NCI-H2107 treated with DMSO at 0.1 percent for 48 hours (cell line): ENCODE data around the gene MCCD1.
"Not testable (repeated sequence)": the region's sequence is repeated elsewhere in the genome, so short reads cannot be mapped to it uniquely, and the experiment has no call there.

ENCODE experiments used
- DNase-seq: peaks from one replicate; lab custom pipeline; 2025; ENCODE audit not compliant: unreplicated experiment; lab: John Stamatoyannopoulos, UW

Gene MCCD1

GRCh38 chr6:31528821-31529328 lies at the start of gene MCCD1:
TSS of gene MCCD1 (plus strand) at chr6:31528962. CDS start at chr6:31529015, 53 bp downstream.
- DNase-seq: no peak

GRCh38 chr6:31479151-31479932 lies 49.4 kb upstream of the MCCD1 start:
- no peak for DNase-seq

- DNase-seq: no peak
These were observed 48.7 kb upstream of the MCCD1 start for GRCh38 chr6:31479933-31480535.

- DNase-seq: no peak
These were observed 48.2 kb upstream of the MCCD1 start for GRCh38 chr6:31480574-31480973.

GRCh38 chr6:31483392-31483791 lies 45.4 kb upstream of the MCCD1 start:
- DNase-seq: no peak

- no peak for DNase-seq
These were observed 43.7 kb upstream of the MCCD1 start for GRCh38 chr6:31485055-31485454.

- DNase-seq: not testable (repeated sequence)
These were observed 42.5 kb upstream of the MCCD1 start for GRCh38 chr6:31486065-31486837.

- DNase-seq: not testable (repeated sequence)
These were observed 41.1 kb upstream of the MCCD1 start for GRCh38 chr6:31487674-31488073.

- DNase-seq: no peak
These were observed 39.7 kb upstream of the MCCD1 start for GRCh38 chr6:31489086-31489485.

- no peak for DNase-seq
These were observed 38.5 kb upstream of the MCCD1 start for GRCh38 chr6:31490115-31490873.

- DNase-seq: not testable (repeated sequence)
These were observed 35.2 kb upstream of the MCCD1 start for GRCh38 chr6:31493550-31493874.

GRCh38 chr6:31493875-31494694 lies 34.7 kb upstream of the MCCD1 start:
- no peak for DNase-seq

GRCh38 chr6:31495580-31495979 lies 33.2 kb upstream of the MCCD1 start:
- no peak for DNase-seq

- DNase-seq: not testable (repeated sequence)
These were observed 31.9 kb upstream of the MCCD1 start for GRCh38 chr6:31496826-31497225.

- DNase-seq: no peak
These were observed 31.0 kb upstream of the MCCD1 start, which contains the start of gene MICB for GRCh38 chr6:31497531-31498476. TSS of gene MICB (plus strand) at chr6:31498145. CDS start at chr6:31498194, 49 bp downstream.

- DNase-seq: no peak
These were observed 30.0 kb upstream of the MCCD1 start for GRCh38 chr6:31498748-31499147.

- not testable (repeated sequence) for DNase-seq
These were observed 29.1 kb upstream of the MCCD1 start for GRCh38 chr6:31499648-31500047.

- DNase-seq: no peak
These were observed 26.2 kb upstream of the MCCD1 start for GRCh38 chr6:31502586-31502985.

- DNase-seq: not testable (repeated sequence)
These were observed 19.7 kb upstream of the MCCD1 start for GRCh38 chr6:31509036-31509435.
